HCT116 (cell line): ENCODE results near the gene TMEM132D. TPM values are rescaled to one million over a fixed set of nuclear protein-coding genes. Genes with fewer than 3 reads are reported as not detected.

Experiments used
- ATAC-seq: fragments of 200-7000 bp; cut with Tn5 transposase; 2 replicates; pipeline ENCODE4 v1.9.1; 2020; ENCODE audit warnings: mild to moderate bottlenecking, moderate library complexity
- BruUV-seq: library from RNA; stranded (reverse); fragments of 400-500 nt; replicated peaks from 2 replicates; lab custom pipeline; 2021; lab: Mats Ljungman, UMichigan
- CTCF ChIA-PET: fragments of 300-600 bp; sonication (Branson Sonifier 250); formaldehyde crosslinking; loops from one replicate; lab custom pipeline; 2021; ENCODE audit warnings: antibody characterized with exemption; lab: Charles Lee
- POLR2A ChIA-PET: fragments of 300-600, 350-600 bp; sonication (Branson Sonifier 250); formaldehyde crosslinking; loops from one replicate; lab custom pipeline; 2021; ENCODE audit warnings: antibody characterized with exemption; lab: Charles Lee
- RAD21 ChIA-PET, 2 experiments: fragments of 300-600 bp; sonication (Branson Sonifier 250); formaldehyde crosslinking; loops; one replicate each; lab custom pipeline; 2023; ENCODE audit warnings: low total read pairs in 2 of 2; ENCODE audit not compliant: uncharacterized antibody in 2 of 2, unreplicated experiment in 2 of 2, low non-redundant PET in 1 of 2; lab: Charles Lee
- DNase-seq: peaks from one replicate; pipeline ENCODE4 v3.0.0-alpha.2; 2010; ENCODE audit warnings: low read depth, low spot score
- H2AFZ ChIP-seq: fragments of 200-600 bp; shearing (Covaris generic), sonication (generic); 2 replicates; pipeline ENCODE4 v1.6.1; 2017; ENCODE audit warnings: low read depth, mixed run types, mixed read lengths, antibody characterized with exemption, low read length; ENCODE audit not compliant: poor library complexity, severe bottlenecking
- H3K27ac ChIP-seq: 2 replicates; pipeline ENCODE4 v1.5.1; 2012; ENCODE audit warnings: low read depth, low read length
- H3K27me3 ChIP-seq: fragments of 200-600 bp; sonication (generic); 2 replicates; pipeline ENCODE4 v1.6.1; 2016; ENCODE audit warnings: mixed run types, low read length, mixed read lengths; ENCODE audit not compliant: insufficient read depth
- H3K36me3 ChIP-seq, 2 experiments: fragments of 200-500 bp in 1 of 2; fragments of 200-600 bp in 1 of 2; sonication (Bioruptor generic) in 1 of 2; sonication (generic) in 1 of 2; 2 replicates each; pipeline versions ENCODE4 v1.5.1 to v1.6.1; 2014 to 2016; ENCODE audit warnings: low read length in 2 of 2, inconsistent platforms in 1 of 2, mixed read lengths in 1 of 2, mixed run types in 1 of 2; ENCODE audit not compliant: insufficient read depth in 2 of 2, control insufficient read depth in 1 of 2
- H3K4me1 ChIP-seq, 2 experiments: fragments of 200-600 bp in 1 of 2; sonication (generic) in 1 of 2; 2 replicates each; pipeline versions ENCODE4 v1.5.1 to v1.6.1; 2012 to 2017; ENCODE audit warnings: low read length in 2 of 2, inconsistent platforms in 1 of 2, mild to moderate bottlenecking in 1 of 2, mixed read lengths in 1 of 2, mixed run types in 1 of 2, moderate library complexity in 1 of 2; ENCODE audit not compliant: insufficient read depth in 2 of 2, control insufficient read depth in 1 of 2
- H3K4me2 ChIP-seq: fragments of 200-600 bp; sonication (generic); 2 replicates; pipeline ENCODE4 v1.6.1; 2017; ENCODE audit warnings: mixed run types, low read length, mixed read lengths
- H3K4me3 ChIP-seq, 2 experiments: fragments of 200-600 bp in 1 of 2; sonication (generic) in 1 of 2; replicated peaks in 1 of 2; 2 replicates each; pipeline ENCODE4 v1.5.1; 2011 to 2016; ENCODE audit warnings: low read length in 2 of 2, control low read depth in 1 of 2, low read depth in 1 of 2, mild to moderate bottlenecking in 1 of 2, mixed read lengths in 1 of 2, mixed run types in 1 of 2
- H3K79me2 ChIP-seq: fragments of 200-600 bp; sonication (generic); 2 replicates; pipeline ENCODE4 v1.6.1; 2017; ENCODE audit warnings: mild to moderate bottlenecking, mixed run types, low read length, moderate library complexity, mixed read lengths; ENCODE audit not compliant: insufficient read depth
- H3K9ac ChIP-seq: fragments of 200-600 bp; sonication (generic); 2 replicates; pipeline ENCODE4 v1.6.1; 2016; ENCODE audit warnings: low read length, mixed read lengths
- H3K9me2 ChIP-seq: fragments of 200-600 bp; sonication (generic), shearing (Covaris generic); 2 replicates; pipeline ENCODE4 v1.6.1; 2017; ENCODE audit warnings: mixed run types, mild to moderate bottlenecking, moderate library complexity; ENCODE audit not compliant: insufficient read depth
- H3K9me3 ChIP-seq, 2 experiments: fragments of 200-500 bp in 1 of 2; fragments of 200-600 bp in 1 of 2; sonication (Bioruptor generic) in 1 of 2; sonication (generic) in 1 of 2; 2 replicates each; pipeline ENCODE4 v1.6.1; 2014 to 2017; ENCODE audit warnings: low read length in 2 of 2, mixed read lengths in 2 of 2, inconsistent platforms in 1 of 2, low read depth in 1 of 2, mild to moderate bottlenecking in 1 of 2, mixed run types in 1 of 2, moderate library complexity in 1 of 2; ENCODE audit not compliant: control insufficient read depth in 1 of 2, insufficient read depth in 1 of 2
- H4K20me1 ChIP-seq: fragments of 200-600 bp; sonication (generic), shearing (Covaris generic); 2 replicates; pipeline ENCODE4 v1.6.1; 2017; ENCODE audit warnings: mixed run types, mild to moderate bottlenecking, moderate library complexity; ENCODE audit not compliant: insufficient read depth
- ATF3 ChIP-seq: IDR thresholded peaks from 2 replicates; pipeline ENCODE4 v1.6.1; 2012
- POLR2AphosphoS5 ChIP-seq: IDR thresholded peaks from 2 replicates; pipeline ENCODE4 v1.6.1; 2011; ENCODE audit warnings: mild to moderate bottlenecking, low read depth, low read length, moderate library complexity
- REST ChIP-seq: IDR thresholded peaks from 2 replicates; pipeline ENCODE4 v1.6.1; 2012; ENCODE audit warnings: low read depth
- ZNF274 ChIP-seq: fragments of 200-500 bp; sonication (Bioruptor generic); IDR thresholded peaks from 2 replicates; pipeline ENCODE4 v1.6.1; 2014; ENCODE audit warnings: mild to moderate bottlenecking, low read depth, low read length, inconsistent platforms
- intact Hi-C: fragments of 100-400 bp; cut with micrococcal nuclease; formaldehyde crosslinking; loops from 2 replicates; pipeline ENCODE4 v1.10.0; 2022
- total RNA-seq: library from RNA; stranded (reverse); gene quantifications from one replicate; pipeline ENCODE4 v1.2.1, GENCODE V29; 2021; ENCODE audit not compliant: unreplicated experiment

Gene TMEM132D
- total RNA-seq, 1 experiment from 2014 or later, result not detected

- Histone ChIP-seq H3K27ac (no peak overlapping the region), H3K9ac (no peak overlapping the region), H3K4me1 (no peaks in the 10 kb centered on the region), H4K20me1 (no peaks in the 10 kb centered on the region), H3K4me3 (no peak overlapping the region), H3K79me2 (no peaks in the 10 kb centered on the region), H3K27me3 (no peaks in the 10 kb centered on the region), H3K9me2 (no peaks in the 10 kb centered on the region), H3K4me2 (no peak overlapping the region), H3K9me3 (peaks cover 1 to 26% of the 10 kb centered on the region in 2 experiments; a peak in 3 of 4 replicates), H3K36me3 (no peaks in the 10 kb centered on the region), H2AFZ (no peak overlapping the region)
- ChIA-PET RAD21 (no interaction called here), CTCF (no interaction called here), POLR2A (no interaction called here)
- ATAC-seq (no peak), DNase-seq (no peak)
- TF ChIP-seq ATF3 (no peak), POLR2AphosphoS5 (no peak), ZNF274 (no peak), REST (no peak)
- BruUV-seq, result no TSS peak
- intact Hi-C loops, result no loop called here
Measured at GRCh38 chr12:129428240-129428936, 475.4 kb downstream of the TMEM132D start.
